ENCODE data around the gene MAG.

MAG gene

DNA sequence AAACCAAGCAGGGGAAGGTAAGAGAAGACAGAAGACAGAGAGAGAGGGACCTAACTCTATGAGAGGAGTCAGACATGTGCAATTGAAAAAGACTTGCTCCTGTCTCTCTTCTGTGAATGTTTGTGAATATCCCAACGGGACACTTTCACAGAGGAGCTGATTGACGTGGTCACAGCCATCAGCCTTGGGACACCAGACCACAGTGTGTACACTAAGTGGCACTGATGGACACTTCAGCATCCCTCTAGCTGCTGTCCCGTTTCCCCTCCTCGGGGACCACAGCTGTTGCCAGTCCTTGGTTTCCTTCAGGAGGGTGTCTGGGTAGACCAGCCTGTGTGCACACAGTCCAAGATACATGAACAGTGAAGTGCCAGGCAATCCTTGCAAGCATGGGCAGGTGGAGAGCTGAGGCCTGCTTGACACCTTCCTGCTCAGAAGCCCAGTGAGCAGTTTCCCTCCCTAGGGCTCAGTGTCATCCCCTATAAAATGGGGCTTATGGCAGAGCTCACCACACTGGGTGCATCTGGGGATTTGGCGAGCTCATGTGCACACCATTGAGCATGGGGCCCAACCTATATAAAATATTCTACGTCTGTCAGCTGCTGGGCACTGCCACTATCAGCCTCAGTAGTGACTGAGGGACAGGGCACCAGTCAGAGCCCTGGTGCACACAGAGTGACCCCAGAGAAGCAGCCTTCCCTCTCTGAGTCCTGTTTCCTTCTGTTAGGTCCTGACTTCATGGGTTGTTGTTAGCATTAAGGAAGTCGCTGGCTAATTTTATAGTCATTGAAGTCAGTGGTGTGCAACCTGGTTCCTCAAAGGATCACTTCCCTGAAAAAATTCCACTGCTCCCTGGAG lies 27.5 kb upstream of the MAG start:
- DNase-seq (ENCODE audit: low read depth in 2 of 3, low spot score in 2 of 3): no peak

DNA sequence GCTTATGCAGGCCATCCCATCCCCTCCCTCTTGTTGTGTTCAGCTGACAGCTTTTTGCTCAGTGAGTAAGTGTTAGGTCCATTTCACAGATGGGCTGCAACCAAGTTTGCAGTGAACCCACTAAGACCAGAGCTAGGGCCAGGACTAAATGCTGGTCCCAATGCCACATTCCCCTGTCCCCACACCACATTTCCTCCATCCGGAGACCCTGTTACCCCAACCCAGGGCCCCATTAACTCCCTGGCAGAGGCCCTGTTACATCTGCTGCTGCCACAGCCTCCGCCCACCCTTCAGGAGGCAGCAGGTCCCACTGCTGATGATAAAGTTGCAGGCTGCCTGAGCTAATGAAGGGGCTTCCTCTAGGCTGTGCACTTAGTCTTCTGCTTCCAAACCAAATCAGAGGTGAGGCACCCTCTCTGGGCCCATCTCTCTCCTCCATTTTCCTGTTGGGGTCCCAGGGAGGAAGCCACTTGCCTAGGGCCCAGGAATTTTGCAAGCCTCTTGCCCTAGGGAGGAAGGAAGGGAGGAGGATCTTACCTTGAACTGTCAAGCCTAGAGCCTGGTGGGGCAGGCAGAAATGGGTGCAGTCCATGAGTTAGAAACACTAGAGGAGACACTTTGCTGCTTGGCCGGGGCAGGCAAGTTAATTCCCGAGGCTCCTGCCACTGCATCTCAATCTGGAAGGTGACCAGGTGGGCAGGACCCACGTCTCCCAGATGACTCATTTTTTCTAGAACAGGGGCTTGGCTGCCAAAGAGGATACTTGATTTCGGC lies 26.6 kb upstream of the MAG start:
- no peak for DNase-seq (ENCODE audit: low read depth in 2 of 3, low spot score in 2 of 3)

GRCh38 chr19:35265900-35266519 lies 26.0 kb upstream of the MAG start:
- DNase-seq (ENCODE audit: low read depth in 2 of 3, low spot score in 2 of 3): no peak

- DNase-seq (ENCODE audit: low read depth in 2 of 3, low spot score in 2 of 3): no peak
Observed at GRCh38 chr19:35266520-35267352, 25.2 kb upstream of the MAG start.

DNA sequence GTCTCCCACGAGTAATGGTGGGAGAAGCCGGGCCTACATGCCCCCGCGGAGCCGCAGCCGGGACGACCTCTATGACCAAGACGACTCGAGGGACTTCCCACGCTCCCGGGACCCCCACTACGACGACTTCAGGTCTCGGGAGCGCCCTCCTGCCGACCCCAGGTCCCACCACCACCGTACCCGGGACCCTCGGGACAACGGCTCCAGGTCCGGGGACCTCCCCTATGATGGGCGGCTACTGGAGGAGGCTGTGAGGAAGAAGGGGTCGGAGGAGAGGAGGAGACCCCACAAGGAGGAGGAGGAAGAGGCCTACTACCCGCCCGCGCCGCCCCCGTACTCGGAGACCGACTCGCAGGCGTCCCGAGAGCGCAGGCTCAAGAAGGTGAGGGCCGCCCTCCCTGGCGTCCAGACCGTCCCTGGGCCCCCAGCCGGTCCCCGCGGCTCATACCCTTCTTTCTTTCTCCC lies 24.6 kb upstream of the MAG start:
- DNase-seq (ENCODE audit: low read depth in 2 of 3, low spot score in 2 of 3): peak in 1 of 3 experiments; percentile 10

GRCh38 chr19:35267818-35268535 lies 24.0 kb upstream of the MAG start:
- DNase-seq (ENCODE audit: low read depth in 2 of 3, low spot score in 2 of 3): peak in 2 of 3 experiments; percentile 43 to 63

- peak in 1 of 3 experiments; percentile 46 for DNase-seq (ENCODE audit: low read depth in 2 of 3, low spot score in 2 of 3)
Observed at GRCh38 chr19:35268536-35269437, 23.2 kb upstream of the MAG start, which contains the start of gene USF2. USF2 (plus strand) TSS chr19:35268962; CDS start chr19:35269102, 140 bp downstream.

GRCh38 chr19:35269438-35270117 lies 22.4 kb upstream of the MAG start:
- peak; percentile 49 to 64 (median 53) for DNase-seq (ENCODE audit: low read depth in 2 of 3, low spot score in 2 of 3)

- DNase-seq (ENCODE audit: low read depth in 2 of 3, low spot score in 2 of 3): no peak
Observed at GRCh38 chr19:35270381-35270811, 21.6 kb upstream of the MAG start.

DNA sequence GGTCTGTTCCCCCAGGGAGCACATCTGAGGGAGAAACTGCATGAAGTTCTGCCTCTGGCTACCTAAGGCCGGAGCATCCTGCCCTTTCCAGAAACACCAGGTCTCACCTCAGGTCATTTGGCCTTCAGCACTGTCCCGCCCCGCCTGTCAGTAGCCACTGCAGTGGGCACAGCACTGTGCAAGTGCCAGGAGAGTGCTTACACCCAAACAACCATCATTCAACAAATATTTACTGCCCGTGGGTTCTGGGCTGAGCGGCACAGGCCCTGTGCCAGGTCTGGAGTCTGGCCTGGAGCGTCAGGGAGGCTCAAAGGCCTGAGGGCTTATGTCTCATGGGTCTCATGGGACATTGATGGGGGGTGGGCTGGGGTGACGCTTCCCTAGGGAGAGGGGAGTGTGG lies 20.4 kb upstream of the MAG start:
- no peak for DNase-seq (ENCODE audit: low read depth in 2 of 3, low spot score in 2 of 3)

- DNase-seq (ENCODE audit: low read depth in 2 of 3, low spot score in 2 of 3): no peak
Observed at GRCh38 chr19:35272122-35272719, 19.7 kb upstream of the MAG start.

GRCh38 chr19:35272954-35273649 lies 18.9 kb upstream of the MAG start:
- no peak for DNase-seq (ENCODE audit: low read depth in 2 of 3, low spot score in 2 of 3)

GRCh38 chr19:35273686-35274259 lies 18.2 kb upstream of the MAG start:
- no peak for DNase-seq (ENCODE audit: low read depth in 2 of 3, low spot score in 2 of 3)

DNA sequence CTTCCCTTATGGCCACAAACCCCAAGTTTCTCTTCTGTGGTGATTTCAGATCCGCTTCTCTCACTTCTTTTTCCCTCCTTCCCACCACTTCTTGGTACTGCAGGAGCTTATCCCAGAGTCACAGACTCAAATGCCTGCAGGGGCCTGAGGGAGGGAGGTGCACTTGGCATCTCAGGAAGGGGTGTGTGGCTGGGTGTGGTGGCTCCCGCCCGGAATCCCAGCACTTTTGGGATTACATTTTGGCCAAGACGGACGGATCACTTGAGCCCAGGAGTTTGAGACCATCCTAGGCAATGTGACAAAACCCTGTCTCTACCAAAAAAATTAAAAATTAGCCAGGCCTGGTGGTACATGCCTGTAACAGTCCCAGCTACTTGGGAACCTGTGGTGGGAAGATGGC lies 17.6 kb upstream of the MAG start:
- no peak for DNase-seq (ENCODE audit: low read depth in 2 of 3, low spot score in 2 of 3)

- DNase-seq (ENCODE audit: low read depth in 2 of 3, low spot score in 2 of 3): no peak
Observed at GRCh38 chr19:35276706-35277281, 15.2 kb upstream of the MAG start.

DNA sequence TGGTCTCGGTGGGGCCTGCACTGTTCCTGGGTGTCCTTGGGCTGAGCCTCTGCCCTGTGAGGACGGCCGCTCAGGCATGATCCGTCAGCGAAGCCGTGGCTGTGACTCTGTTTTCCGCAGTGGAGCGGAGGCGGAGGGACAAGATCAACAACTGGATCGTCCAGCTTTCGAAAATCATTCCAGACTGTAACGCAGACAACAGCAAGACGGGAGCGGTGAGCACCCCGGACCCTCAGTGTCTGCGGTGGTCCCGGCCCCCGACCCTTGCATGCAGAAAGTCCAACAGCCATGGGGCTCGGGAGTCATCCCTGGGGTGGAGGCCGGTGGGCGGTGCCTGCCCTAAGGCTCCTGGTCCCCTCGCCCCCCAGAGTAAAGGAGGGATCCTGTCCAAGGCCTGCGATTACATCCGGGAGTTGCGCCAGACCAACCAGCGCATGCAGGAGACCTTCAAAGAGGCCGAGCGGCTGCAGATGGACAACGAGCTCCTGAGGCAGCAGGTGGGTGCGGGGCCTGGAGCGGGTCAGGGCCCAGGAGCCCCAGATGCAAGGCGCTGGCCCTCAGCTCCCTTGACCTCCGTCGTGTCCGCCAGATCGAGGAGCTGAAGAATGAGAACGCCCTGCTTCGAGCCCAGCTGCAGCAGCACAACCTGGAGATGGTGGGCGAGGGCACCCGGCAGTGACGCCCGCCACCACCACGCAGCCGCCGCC lies 13.2 kb upstream of the MAG start:
- no peak for DNase-seq (ENCODE audit: low read depth in 2 of 3, low spot score in 2 of 3)

All from activated CD8-positive, alpha-beta memory T cell treated with anti-CD3 and anti-CD28 coated beads for 48 hours (primary cell).